PFSK-1 (cell line): ENCODE results near the gene C2orf15.

Experiments used
- FOXP2 ChIP-seq: optimal IDR thresholded peaks from 2 replicates; pipeline ENCODE3; 2011; ENCODE audit warnings: borderline replicate concordance, control low read depth, inconsistent platforms; ENCODE audit not compliant: insufficient read depth; ENCODE audit errors: extremely low read length, extremely low read depth
- POLR2AphosphoS5 ChIP-seq: IDR thresholded peaks from 2 replicates; pipeline ENCODE4 v1.6.1; 2012; ENCODE audit warnings: low read depth, mild to moderate bottlenecking, control low read depth, low read length, moderate library complexity
- REST ChIP-seq, 2 experiments: IDR thresholded peaks; 2 replicates each; pipeline versions ENCODE4 v1.6.1 to v1.8.0; 2011 to 2012; ENCODE audit warnings: low read depth in 2 of 2, low read length in 2 of 2, control low read depth in 1 of 2, inconsistent platforms in 1 of 2, mild to moderate bottlenecking in 1 of 2, moderate library complexity in 1 of 2; ENCODE audit not compliant: insufficient read depth in 1 of 2
- SIN3A ChIP-seq: IDR thresholded peaks from 2 replicates; pipeline ENCODE4 v1.6.1; 2012; ENCODE audit warnings: mild to moderate bottlenecking, low read length, moderate library complexity, borderline replicate concordance; ENCODE audit not compliant: insufficient read depth
- TAF1 ChIP-seq: IDR thresholded peaks from 2 replicates; pipeline ENCODE4 v1.6.1; 2012; ENCODE audit warnings: low read length, control low read depth, borderline replicate concordance; ENCODE audit not compliant: insufficient read depth

The C2orf15 gene

GRCh38 chr2:99158599-99158998 is 17.1 kb downstream of the C2orf15 start:
- TF ChIP-seq TAF1 (no peak), FOXP2 (no peak), SIN3A (no peak), REST (IDR thresholded peaks at IDR 0.05; ENCODE audit: insufficient read depth in 1 of 2, low read depth in 2 of 2, low read length in 2 of 2) (no peak), POLR2AphosphoS5 (no peak)

- TF ChIP-seq POLR2AphosphoS5 (no peak), TAF1 (no peak), FOXP2 (no peak), SIN3A (no peak), REST (IDR thresholded peaks at IDR 0.05; ENCODE audit: insufficient read depth in 1 of 2, low read depth in 2 of 2, low read length in 2 of 2) (no peak)
Observed at GRCh38 chr2:99159594-99159993, 18.1 kb downstream of the C2orf15 start.

GRCh38 chr2:99166218-99166617 is 24.7 kb downstream of the C2orf15 start:
- TF ChIP-seq SIN3A = no peak
- no peak for TF ChIP-seq REST (IDR thresholded peaks at IDR 0.05; ENCODE audit: insufficient read depth in 1 of 2, low read depth in 2 of 2, low read length in 2 of 2)
- no peak for TF ChIP-seq POLR2AphosphoS5
- no peak for TF ChIP-seq FOXP2
- TF ChIP-seq TAF1 = no peak

GRCh38 chr2:99169534-99169933 is 28.0 kb downstream of the C2orf15 start:
- no peak for TF ChIP-seq FOXP2
- no peak for TF ChIP-seq REST (IDR thresholded peaks at IDR 0.05; ENCODE audit: insufficient read depth in 1 of 2, low read depth in 2 of 2, low read length in 2 of 2)
- no peak for TF ChIP-seq SIN3A
- no peak for TF ChIP-seq TAF1
- no peak for TF ChIP-seq POLR2AphosphoS5

GRCh38 chr2:99171377-99172140 is 30.1 kb downstream of the C2orf15 start:
- TF ChIP-seq TAF1 (no peak), REST (IDR thresholded peaks at IDR 0.05; ENCODE audit: insufficient read depth in 1 of 2, low read depth in 2 of 2, low read length in 2 of 2) (no peak), FOXP2 (no peak), POLR2AphosphoS5 (no peak), SIN3A (no peak)
